Skin of body (tissue), 2 donors: ENCODE results near the gene CDC20. TPM values are rescaled to one million over a fixed set of nuclear protein-coding genes. Genes with fewer than 3 reads are reported as not detected.

Experiments
- DNase-seq: peaks from one replicate; lab custom pipeline; 2025; lab: John Stamatoyannopoulos, UW
- total RNA-seq: library from RNA; depleted of rRNA; stranded (reverse); fragments of >200 nt; gene quantifications from one replicate; pipeline ENCODE4 v1.2.3, GENCODE V29; 2014

Gene CDC20
- total RNA-seq = 11.2 TPM

DNA sequence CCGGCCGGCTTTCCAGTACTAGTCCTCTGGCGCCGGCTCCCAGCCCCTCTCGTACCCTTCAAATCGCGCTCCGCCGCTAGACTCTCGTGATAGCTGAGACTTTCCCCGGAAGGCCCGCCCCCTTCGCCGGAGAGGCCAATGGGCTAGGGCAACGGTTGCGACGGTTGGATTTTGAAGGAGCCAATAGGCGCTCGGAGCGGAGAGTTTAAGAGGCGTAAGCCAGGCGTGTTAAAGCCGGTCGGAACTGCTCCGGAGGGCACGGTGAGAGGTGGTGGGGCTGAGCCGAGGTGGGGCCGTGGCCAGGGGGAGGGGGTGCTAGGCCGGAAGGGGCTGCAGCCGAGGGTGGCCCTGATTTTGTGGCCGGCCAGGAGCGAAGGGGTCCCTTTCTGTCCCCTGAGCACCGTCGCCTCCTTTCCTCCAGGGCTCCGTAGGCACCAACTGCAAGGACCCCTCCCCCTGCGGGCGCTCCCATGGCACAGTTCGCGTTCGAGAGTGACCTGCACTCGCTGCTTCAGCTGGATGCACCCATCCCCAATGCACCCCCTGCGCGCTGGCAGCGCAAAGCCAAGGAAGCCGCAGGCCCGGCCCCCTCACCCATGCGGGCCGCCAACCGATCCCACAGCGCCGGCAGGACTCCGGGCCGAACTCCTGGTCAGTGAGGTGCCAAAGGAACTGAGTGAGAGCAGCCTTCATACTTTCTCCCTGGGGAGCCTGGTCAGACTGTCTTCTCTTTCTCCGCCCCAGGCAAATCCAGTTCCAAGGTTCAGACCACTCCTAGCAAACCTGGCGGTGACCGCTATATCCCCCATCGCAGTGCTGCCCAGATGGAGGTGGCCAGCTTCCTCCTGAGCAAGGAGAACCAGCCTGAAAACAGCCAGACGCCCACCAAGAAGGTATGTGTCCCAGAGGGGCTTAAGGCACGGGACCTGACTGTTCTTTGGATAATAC is at the start of gene CDC20:
TSS of gene CDC20 (plus strand) at position 236 of the 948 bp plus-strand sequence. CDS start at position 471, 235 bp downstream.
- peak; percentile 93 for DNase-seq

DNA sequence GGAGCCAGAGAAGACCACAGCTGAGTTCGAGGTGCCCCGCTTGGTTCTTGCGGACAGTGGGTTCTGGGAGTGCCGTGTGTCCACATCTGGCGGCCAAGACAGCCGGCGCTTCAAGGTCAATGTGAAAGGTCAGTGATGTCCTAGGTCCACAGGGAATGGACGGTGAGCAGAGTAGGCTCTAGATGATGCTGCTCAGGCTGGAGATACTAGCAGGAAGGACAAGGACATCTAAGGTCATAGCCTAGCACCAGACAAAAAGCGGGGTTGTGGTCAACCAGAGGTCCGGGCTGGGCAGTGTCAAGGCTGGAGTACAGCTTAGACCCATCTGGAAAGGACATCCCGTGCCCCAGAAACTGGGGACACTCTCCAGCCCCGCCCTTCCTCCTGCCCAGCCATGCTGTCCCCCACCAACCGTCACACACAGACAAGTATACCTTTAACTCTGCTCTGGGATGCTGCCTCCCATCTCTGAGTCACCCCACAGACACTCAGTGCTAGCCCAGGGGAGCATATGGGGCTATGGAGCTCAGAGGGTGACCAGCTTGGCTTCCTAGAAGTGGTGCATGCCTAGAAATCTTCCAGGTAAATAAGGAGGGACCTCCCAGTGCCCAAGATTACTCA is 49.3 kb upstream of the CDC20 start:
- no peak for DNase-seq

DNA sequence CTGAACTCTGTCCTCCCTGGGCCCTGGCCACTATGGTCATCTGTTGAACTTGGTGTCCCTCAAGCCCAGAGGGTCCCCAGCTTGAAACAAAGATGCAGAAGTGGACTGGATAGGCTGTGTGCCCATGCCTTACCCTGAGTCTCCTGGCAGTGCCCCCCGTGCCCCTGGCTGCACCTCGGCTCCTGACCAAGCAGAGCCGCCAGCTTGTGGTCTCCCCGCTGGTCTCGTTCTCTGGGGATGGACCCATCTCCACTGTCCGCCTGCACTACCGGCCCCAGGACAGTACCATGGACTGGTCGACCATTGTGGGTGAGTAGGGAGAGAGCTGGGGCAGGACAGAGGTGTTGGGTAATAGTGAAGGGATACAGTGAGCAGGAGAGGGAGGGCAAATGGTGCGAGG is 47.3 kb upstream of the CDC20 start:
- no peak for DNase-seq

DNA sequence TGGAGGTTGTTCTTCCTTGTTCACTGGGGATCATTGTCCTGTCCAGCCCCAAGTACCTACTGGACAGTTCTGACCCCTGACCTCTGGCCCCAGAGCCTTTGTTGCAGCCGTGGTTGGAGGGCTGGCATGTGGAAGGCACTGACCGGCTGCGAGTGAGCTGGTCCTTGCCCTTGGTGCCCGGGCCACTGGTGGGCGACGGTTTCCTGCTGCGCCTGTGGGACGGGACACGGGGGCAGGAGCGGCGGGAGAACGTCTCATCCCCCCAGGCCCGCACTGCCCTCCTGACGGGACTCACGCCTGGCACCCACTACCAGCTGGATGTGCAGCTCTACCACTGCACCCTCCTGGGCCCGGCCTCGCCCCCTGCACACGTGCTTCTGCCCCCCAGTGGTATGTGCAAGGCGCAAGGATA is 46.6 kb upstream of the CDC20 start:
- no peak for DNase-seq

GRCh38 chr1:43312663-43313515 is 45.9 kb upstream of the CDC20 start:
- DNase-seq = no peak

DNA sequence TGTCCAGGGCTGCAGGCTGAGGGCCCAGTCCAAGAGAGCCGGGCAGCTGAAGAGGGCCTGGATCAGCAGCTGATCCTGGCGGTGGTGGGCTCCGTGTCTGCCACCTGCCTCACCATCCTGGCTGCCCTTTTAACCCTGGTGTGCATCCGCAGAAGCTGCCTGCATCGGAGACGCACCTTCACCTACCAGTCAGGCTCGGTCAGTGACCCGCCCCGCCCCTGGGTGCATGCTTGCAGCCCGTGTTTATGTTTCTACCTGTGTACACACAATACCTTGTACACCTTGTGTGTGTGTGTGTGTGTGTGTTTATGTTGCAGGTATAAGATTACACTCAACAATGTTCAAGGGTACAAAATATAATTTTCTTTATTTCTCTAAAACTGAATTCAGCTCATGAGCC is 45.0 kb upstream of the CDC20 start:
- DNase-seq = no peak

DNA sequence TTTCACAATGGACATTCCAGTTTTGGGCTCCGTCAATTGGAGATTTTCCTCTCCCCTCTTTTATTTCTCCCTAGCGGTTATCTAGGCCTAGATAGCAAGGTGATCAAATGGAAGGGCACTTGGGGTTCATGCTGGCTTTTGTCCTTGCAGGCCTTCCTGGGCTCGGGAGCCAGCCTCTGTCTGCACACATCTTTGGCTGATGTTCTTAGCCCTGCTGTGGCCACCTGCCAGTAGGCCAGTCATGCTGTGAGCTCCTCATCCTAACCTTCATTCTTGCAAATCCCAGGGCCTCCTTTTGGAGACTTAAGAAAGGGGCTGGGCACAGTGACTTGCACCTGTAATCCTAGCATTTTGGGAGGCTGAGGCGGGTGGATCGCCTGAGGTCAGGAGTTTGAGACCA is 44.5 kb upstream of the CDC20 start:
- no peak for DNase-seq

- no peak for DNase-seq
Measured at GRCh38 chr1:43315481-43315880, 43.3 kb upstream of the CDC20 start.

- no peak for DNase-seq
Measured at GRCh38 chr1:43315963-43316737, 42.6 kb upstream of the CDC20 start.

DNA sequence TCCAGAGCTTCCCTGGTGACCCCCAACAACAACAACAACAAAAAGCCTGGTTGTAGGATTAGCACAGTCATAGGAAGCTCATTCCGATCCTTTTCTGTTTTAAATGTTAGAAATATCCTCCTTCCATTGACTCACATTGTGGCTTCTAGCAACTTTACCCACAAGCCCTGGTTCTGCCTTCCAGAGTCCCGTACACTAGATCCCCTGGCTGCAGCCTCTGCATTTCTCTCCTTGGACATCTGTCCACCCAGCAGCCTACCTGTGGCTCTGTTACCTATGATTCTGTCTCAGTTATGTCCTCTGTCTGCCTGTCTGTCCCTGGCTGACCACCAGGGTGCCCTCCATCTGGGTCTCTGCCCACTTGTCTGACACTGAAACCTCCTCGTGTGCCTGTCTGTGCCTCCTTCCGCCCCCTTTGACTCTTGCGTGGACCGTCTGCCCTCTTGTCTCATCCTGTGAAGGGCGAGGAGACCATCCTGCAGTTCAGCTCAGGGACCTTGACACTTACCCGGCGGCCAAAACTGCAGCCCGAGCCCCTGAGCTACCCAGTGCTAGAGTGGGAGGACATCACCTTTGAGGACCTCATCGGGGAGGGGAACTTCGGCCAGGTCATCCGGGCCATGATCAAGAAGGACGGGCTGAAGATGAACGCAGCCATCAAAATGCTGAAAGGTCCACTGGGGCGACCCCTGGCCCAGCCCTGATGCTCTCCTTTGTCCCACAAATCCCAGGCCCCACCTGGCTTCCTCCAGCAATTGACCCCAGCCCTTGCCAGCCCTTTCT is 41.9 kb upstream of the CDC20 start:
- DNase-seq = no peak

- DNase-seq = no peak
Measured at GRCh38 chr1:43317817-43318471, 40.8 kb upstream of the CDC20 start.

GRCh38 chr1:43318831-43319230 is 40.0 kb upstream of the CDC20 start:
- DNase-seq = no peak

DNA sequence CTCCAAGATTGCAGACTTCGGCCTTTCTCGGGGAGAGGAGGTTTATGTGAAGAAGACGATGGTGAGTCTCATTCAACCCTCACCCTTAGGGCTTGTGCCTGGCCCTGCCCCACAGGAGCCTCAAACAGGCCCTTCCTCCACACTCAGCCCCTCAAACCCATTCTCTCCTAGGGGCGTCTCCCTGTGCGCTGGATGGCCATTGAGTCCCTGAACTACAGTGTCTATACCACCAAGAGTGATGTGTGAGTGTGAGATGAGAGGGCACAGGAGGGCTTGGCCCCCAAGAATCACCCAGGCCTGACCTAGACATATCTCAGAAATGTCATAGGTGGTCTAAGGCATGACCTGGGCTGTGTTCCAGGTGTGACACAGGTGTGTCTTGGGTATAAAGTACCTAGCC is 39.5 kb upstream of the CDC20 start:
- DNase-seq = no peak

GRCh38 chr1:43319766-43320165 is 39.0 kb upstream of the CDC20 start:
- DNase-seq = no peak

DNA sequence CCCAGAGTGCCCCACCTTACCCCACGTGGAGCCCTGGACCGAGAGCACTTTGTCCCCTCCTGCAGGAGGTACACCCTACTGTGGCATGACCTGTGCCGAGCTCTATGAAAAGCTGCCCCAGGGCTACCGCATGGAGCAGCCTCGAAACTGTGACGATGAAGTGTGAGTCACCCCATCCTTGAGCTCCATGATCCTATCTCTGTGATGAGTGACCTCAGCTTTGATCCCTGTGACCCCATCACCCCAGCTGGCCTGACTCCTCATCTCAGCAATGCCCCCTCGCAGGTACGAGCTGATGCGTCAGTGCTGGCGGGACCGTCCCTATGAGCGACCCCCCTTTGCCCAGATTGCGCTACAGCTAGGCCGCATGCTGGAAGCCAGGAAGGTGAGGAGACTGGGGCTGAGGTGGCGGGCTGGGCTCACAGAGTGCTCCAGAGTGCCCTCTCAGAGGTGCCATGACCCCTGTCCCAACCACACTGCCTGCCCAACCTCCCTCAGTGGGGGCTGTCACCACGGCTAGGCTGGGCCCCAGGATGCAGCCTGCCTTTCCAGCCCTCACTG is 37.4 kb upstream of the CDC20 start:
- no peak for DNase-seq

GRCh38 chr1:43322506-43322905 is 36.3 kb upstream of the CDC20 start:
- no peak for DNase-seq

DNA sequence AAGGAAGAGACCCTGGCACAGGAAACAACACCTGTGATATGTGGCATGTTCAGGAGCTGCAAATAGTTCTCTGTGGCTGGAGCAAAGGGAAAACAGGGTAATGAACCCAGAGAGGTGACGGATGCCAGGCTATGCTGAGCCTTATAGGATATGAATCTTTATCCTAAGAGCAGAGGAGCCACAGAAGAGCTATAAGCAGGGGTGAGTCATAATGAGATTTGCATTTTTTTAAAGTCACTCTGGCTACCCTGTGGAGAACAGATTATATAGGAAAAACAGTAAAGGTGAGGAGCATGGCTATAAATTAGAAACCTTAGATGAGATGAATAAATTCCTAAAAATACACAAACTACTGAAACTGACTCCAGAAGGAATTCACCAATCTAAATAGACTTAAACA is 34.0 kb upstream of the CDC20 start:
- DNase-seq = no peak

- no peak for DNase-seq
Measured at GRCh38 chr1:43325381-43325780, 33.4 kb upstream of the CDC20 start.

DNA sequence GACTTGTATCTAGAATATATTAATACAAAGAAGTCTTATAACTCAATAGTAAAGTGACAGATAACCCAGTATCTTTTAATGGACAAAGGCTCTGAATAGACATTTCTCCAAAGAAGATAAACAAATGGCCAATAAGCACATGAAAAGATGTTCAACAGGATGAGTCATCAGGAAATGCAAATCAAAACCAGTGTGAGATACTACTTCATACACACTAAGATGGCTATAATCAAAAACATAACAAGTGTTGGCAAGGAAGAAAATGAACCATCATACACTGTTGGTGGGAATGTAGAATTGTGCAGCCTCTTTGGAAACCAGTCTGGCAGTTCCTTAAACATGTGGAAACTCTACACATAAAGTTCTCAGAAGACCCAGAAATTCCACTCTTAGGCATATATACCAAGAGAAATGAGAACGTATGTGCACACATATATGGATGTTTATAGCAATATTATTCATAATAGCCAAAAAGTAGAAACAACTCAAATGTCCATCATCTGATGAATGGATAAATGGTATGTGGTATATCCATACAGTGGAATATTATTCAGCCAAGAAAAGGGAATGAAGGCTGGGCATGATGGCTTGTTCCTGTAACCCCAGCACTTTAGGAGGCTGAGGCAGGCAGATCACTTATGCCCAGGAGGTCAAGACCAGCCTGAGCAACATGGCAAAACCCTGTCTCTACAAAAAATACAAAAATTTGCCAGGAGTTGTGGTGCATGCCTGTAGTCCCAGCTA is 31.1 kb upstream of the CDC20 start:
- DNase-seq = peak; percentile 2
